ENCODE data around the gene HCRTR1. TPM values are rescaled to one million over a fixed set of nuclear protein-coding genes. Genes with fewer than 3 reads are reported as not detected.

The HCRTR1 gene
- total and polyA plus RNA-seq, 2 donors (not counting 3 experiments of a cell fraction or from before 2014, with no cell fraction given) = 0.93 to 1.5 TPM

DNA sequence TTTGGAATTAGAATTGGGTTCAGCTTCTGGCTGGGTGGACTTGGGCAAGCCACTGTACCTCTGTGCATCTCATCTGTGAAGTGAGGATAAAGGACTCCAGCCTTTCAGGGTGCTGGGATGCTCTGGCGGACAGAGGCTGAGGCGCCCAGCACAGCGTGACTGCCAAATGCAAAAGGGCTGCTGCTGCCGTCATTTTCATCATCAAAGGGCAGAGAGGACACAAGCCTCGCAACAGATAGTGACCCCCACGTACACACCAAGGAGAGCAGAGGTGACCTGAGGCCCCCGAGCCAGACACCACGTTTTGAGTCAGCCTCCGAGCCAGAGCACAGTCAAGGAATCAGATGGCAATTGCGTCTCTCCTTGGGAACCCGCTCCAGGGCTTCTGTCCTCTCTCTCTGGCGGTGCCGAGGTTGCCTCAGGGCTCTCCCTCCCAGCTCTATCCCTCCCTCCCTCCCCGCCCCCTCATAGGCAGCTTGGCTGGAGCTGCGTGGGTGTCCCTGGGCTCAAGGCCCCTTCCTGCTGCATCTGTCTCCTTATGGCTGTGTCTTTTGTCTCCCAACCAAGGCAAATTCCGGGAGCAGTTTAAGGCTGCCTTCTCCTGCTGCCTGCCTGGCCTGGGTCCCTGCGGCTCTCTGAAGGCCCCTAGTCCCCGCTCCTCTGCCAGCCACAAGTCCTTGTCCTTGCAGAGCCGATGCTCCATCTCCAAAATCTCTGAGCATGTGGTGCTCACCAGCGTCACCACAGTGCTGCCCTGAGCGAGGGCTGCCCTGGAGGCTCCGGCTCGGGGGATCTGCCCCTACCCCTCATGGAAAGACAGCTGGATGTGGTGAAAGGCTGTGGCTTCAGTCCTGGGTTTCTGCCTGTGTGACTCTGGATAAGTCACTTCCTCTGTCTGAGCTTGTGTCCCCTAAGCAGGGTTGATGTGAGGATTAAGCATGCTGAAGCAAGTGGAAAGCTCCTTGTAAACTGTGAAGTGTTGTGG, 9.0 kb downstream of the HCRTR1 start:
- H3K4me1 ChIP-seq (ENCODE audit: control insufficient read depth, extremely low read depth, insufficient read depth, low read length) = no peaks in the 10 kb centered on the region
- FAIRE-seq = no peak
- no peak for DNase-seq (ENCODE audit: low read depth, low spot score)
- no peaks in the 10 kb centered on the region for H4K20me1 ChIP-seq (replicated peaks; ENCODE audit: control insufficient read depth, extremely low read depth, insufficient read depth, low read length)
- no peaks in the 10 kb centered on the region for H3K27me3 ChIP-seq (ENCODE audit: control insufficient read depth in 2 of 2, insufficient read depth in 2 of 2, low read length in 2 of 2)
- no peaks in the 10 kb centered on the region for H3K9me1 ChIP-seq (replicated peaks; ENCODE audit: control insufficient read depth, extremely low read depth, insufficient read depth, low read length)
- H2AFZ ChIP-seq (ENCODE audit: low read depth, low read length) = no peak overlapping the region
- no TSS peak for BruUV-seq (replicated peaks)
- no peak overlapping the region for H3K9ac ChIP-seq (replicated peaks; ENCODE audit: extremely low read depth, insufficient read depth, low read length)
- H3K36me3 ChIP-seq (ENCODE audit: control insufficient read depth in 2 of 2, extremely low read depth in 1 of 2, insufficient read depth in 2 of 2, low read length in 2 of 2) = peaks cover 10 to 31% of the 10 kb centered on the region in 2 experiments
- dilution Hi-C loops (cut with MboI; ENCODE audit: extremely low pct_ligation_motif_present, low sequenced_read_pairs) = no loop called here
- CTCF ChIA-PET = interaction anchor here (0.8 to 1.5 kb wide), 2 partner anchors 9 to 15 kb away, joined by 3 to 4 read pairs; partner anchors contain the start of gene HCRTR1
- TF ChIP-seq, protein P1, sequence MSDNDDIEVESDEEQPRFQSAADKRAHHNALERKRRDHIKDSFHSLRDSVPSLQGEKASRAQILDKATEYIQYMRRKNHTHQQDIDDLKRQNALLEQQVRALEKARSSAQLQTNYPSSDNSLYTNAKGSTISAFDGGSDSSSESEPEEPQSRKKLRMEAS (IDR thresholded peaks at IDR 0.05; ENCODE audit: insufficient read depth, insufficient read length) = no peak
- TF ChIP-seq POLR2AphosphoS5 (IDR thresholded peaks at IDR 0.05; ENCODE audit: insufficient read depth, low read depth, low read length) = no peak
- TF ChIP-seq MYC (IDR thresholded peaks at IDR 0.05; ENCODE audit: low read depth, low read length) = no peak
- TF ChIP-seq JUN (IDR thresholded peaks at IDR 0.05; ENCODE audit: borderline replicate concordance, insufficient read depth, insufficient read length, low read depth) = no peak
- TF ChIP-seq GATA2 (IDR thresholded peaks at IDR 0.05; ENCODE audit: insufficient read depth, insufficient read length, low read depth, low read length) = no peak
- TF ChIP-seq, protein P2, sequence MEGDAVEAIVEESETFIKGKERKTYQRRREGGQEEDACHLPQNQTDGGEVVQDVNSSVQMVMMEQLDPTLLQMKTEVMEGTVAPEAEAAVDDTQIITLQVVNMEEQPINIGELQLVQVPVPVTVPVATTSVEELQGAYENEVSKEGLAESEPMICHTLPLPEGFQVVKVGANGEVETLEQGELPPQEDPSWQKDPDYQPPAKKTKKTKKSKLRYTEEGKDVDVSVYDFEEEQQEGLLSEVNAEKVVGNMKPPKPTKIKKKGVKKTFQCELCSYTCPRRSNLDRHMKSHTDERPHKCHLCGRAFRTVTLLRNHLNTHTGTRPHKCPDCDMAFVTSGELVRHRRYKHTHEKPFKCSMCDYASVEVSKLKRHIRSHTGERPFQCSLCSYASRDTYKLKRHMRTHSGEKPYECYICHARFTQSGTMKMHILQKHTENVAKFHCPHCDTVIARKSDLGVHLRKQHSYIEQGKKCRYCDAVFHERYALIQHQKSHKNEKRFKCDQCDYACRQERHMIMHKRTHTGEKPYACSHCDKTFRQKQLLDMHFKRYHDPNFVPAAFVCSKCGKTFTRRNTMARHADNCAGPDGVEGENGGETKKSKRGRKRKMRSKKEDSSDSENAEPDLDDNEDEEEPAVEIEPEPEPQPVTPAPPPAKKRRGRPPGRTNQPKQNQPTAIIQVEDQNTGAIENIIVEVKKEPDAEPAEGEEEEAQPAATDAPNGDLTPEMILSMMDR (IDR thresholded peaks at IDR 0.05; ENCODE audit: extremely low read depth in 1 of 2, insufficient read depth in 1 of 2, low read depth in 1 of 2, low read length in 2 of 2) = no peak
- no peak for TF ChIP-seq FOS (IDR thresholded peaks at IDR 0.05; ENCODE audit: borderline replicate concordance, insufficient read depth, low read length)
- no peak for TF ChIP-seq POLR2A (IDR thresholded peaks at IDR 0.05; ENCODE audit: low read depth, low read length)
- POLR2A ChIA-PET = no interaction called here
- no peaks in the 10 kb centered on the region for H3K9me3 ChIP-seq (replicated peaks; ENCODE audit: control insufficient read depth, insufficient read depth, low read length)
- H3K79me2 ChIP-seq (ENCODE audit: control insufficient read depth, insufficient read depth, low read length) = no peaks in the 10 kb centered on the region
- no peak overlapping the region for H3K4me2 ChIP-seq (ENCODE audit: insufficient read depth, low read length)
- no peak overlapping the region for H3K27ac ChIP-seq (ENCODE audit: insufficient read depth, low read depth, low read length)
- intact Hi-C loops (cut with micrococcal nuclease) = no loop called here
- H3K4me3 ChIP-seq (replicated peaks in 1 of 3; ENCODE audit: insufficient read depth in 1 of 3, low read depth in 1 of 3, low read length in 3 of 3) = no peak overlapping the region

Measured in endothelial cell of umbilical vein (primary cell).